LHCN-M2 (cell line): ENCODE measurements around the gene MYRFL. TPM values are rescaled to one million over a fixed set of nuclear protein-coding genes. Genes with fewer than 3 reads are reported as not detected.
"Not testable (repeated sequence)": the region's sequence is repeated elsewhere in the genome, so short reads cannot be mapped to it uniquely, and the experiment has no call there.

Experiments
- DNase-seq: peaks from one replicate; pipeline ENCODE4 v3.0.0-alpha.2; 2012; ENCODE audit warnings: low read depth
- polyA plus RNA-seq: library from polyadenylated mRNA; unstranded; fragments of >200 nt; gene quantifications from one replicate; pipeline ENCODE4 v1.2.1, GENCODE V29; 2012; ENCODE audit warnings: missing spikeins
- total RNA-seq: library from RNA; depleted of rRNA; stranded (reverse); fragments of >200 nt; gene quantifications from 2 replicates; pipeline ENCODE4 v1.2.3, GENCODE V29; 2014; rRNA removed

The MYRFL gene
- not detected in 2 replicates for total RNA-seq
- polyA plus RNA-seq = not detected

GRCh38 chr12:69824966-69825560 is at the start of gene MYRFL:
TSS of gene MYRFL (plus strand) at chr12:69825227. CDS start at chr12:69825518, 291 bp downstream.
- no peak for DNase-seq

GRCh38 chr12:69779928-69780327 is 45.1 kb upstream of the MYRFL start:
- DNase-seq = peak; percentile 27

- no peak for DNase-seq
Observed at GRCh38 chr12:69783365-69783764, 41.7 kb upstream of the MYRFL start.

- no peak for DNase-seq
Observed at GRCh38 chr12:69789351-69789750, 35.7 kb upstream of the MYRFL start.

- DNase-seq = no peak
Observed at GRCh38 chr12:69792533-69792932, 32.5 kb upstream of the MYRFL start.

- DNase-seq = not testable (repeated sequence)
Observed at GRCh38 chr12:69807101-69807897, 17.7 kb upstream of the MYRFL start.

- DNase-seq = no peak
Observed at GRCh38 chr12:69810870-69811498, 14.0 kb upstream of the MYRFL start.

- DNase-seq = no peak
Observed at GRCh38 chr12:69816082-69816481, 8.9 kb upstream of the MYRFL start.

GRCh38 chr12:69821032-69821455 is 4.0 kb upstream of the MYRFL start:
- no peak for DNase-seq

- peak; percentile 79 for DNase-seq
Observed at GRCh38 chr12:69821456-69822159, 3.4 kb upstream of the MYRFL start.

GRCh38 chr12:69822201-69822860 is 2.7 kb upstream of the MYRFL start:
- DNase-seq = no peak

GRCh38 chr12:69824028-69824427 is 999 bp upstream of the MYRFL start:
- no peak for DNase-seq

GRCh38 chr12:69828897-69829296 is 3.9 kb downstream of the MYRFL start:
- DNase-seq = no peak

- no peak for DNase-seq
Observed at GRCh38 chr12:69833696-69834095, 8.7 kb downstream of the MYRFL start.

GRCh38 chr12:69834147-69834546 is 9.1 kb downstream of the MYRFL start:
- no peak for DNase-seq

GRCh38 chr12:69834576-69834975 is 9.5 kb downstream of the MYRFL start:
- no peak for DNase-seq

GRCh38 chr12:69835081-69835480 is 10.1 kb downstream of the MYRFL start:
- DNase-seq = no peak

GRCh38 chr12:69836015-69836414 is 11.0 kb downstream of the MYRFL start:
- DNase-seq = no peak

- DNase-seq = no peak
Observed at GRCh38 chr12:69837191-69837590, 12.2 kb downstream of the MYRFL start.

- DNase-seq = no peak
Observed at GRCh38 chr12:69837657-69838415, 12.8 kb downstream of the MYRFL start.

- DNase-seq = no peak
Observed at GRCh38 chr12:69840727-69841126, 15.7 kb downstream of the MYRFL start.
